Loucy (cell line): ENCODE data around the gene IFT122.

Experiments
- H2AFZ ChIP-seq: fragments of 200-600 bp; sonication (generic); 2 replicates; pipeline ENCODE4 v1.6.0; 2016; ENCODE audit warnings: antibody characterized with exemption, mild to moderate bottlenecking, low read length, moderate library complexity
- H3F3A ChIP-seq: fragments of 200-600 bp; 2 replicates; pipeline ENCODE4 v1.6.0; 2016; ENCODE audit warnings: antibody characterized with exemption, low read depth, mild to moderate bottlenecking
- H3K27me3 ChIP-seq: fragments of 200-600 bp; sonication (generic); 2 replicates; pipeline ENCODE4 v1.6.1; 2014; ENCODE audit warnings: low read length, mild to moderate bottlenecking; ENCODE audit not compliant: insufficient read depth, poor library complexity, severe bottlenecking
- H3K36me3 ChIP-seq: fragments of 200-600 bp; sonication (generic); 2 replicates; pipeline ENCODE4 v1.6.1; 2016; ENCODE audit warnings: low read length; ENCODE audit not compliant: insufficient read depth
- H3K4me1 ChIP-seq: fragments of 200-600 bp; sonication (generic); 2 replicates; pipeline ENCODE4 v1.5.1; 2014; ENCODE audit warnings: low read length, mild to moderate bottlenecking; ENCODE audit not compliant: insufficient read depth, poor library complexity, severe bottlenecking
- H3K4me2 ChIP-seq: fragments of 200-600 bp; sonication (generic); 2 replicates; pipeline ENCODE4 v1.6.0; 2014; ENCODE audit warnings: antibody characterized with exemption, low read length, low read depth, mild to moderate bottlenecking; ENCODE audit not compliant: poor library complexity, severe bottlenecking
- H3K4me3 ChIP-seq: fragments of 200-600 bp; sonication (generic); 2 replicates; pipeline ENCODE4 v1.5.1; 2014; ENCODE audit warnings: low read length, mild to moderate bottlenecking, mixed read lengths; ENCODE audit not compliant: poor library complexity, severe bottlenecking
- H3K79me2 ChIP-seq: fragments of 200-600 bp; sonication (generic); 2 replicates; pipeline ENCODE4 v1.6.1; 2014; ENCODE audit warnings: low read length; ENCODE audit not compliant: insufficient read depth
- H3K9ac ChIP-seq: fragments of 200-600 bp; sonication (generic); 2 replicates; pipeline ENCODE4 v1.6.0; 2014; ENCODE audit warnings: mild to moderate bottlenecking, low read depth, low read length, moderate library complexity; ENCODE audit not compliant: poor library complexity, severe bottlenecking
- H3K9me2 ChIP-seq: fragments of 200-600 bp; sonication (generic); replicated peaks from 2 replicates; pipeline ENCODE4 v1.6.1; 2016; ENCODE audit warnings: low read depth, low read length, mixed read lengths
- H3K9me3 ChIP-seq: fragments of 200-600 bp; sonication (generic); 2 replicates; pipeline ENCODE4 v1.6.1; 2014; ENCODE audit warnings: mild to moderate bottlenecking, antibody characterized with exemption, low read length, low read depth; ENCODE audit not compliant: insufficient read depth
- H4K20me1 ChIP-seq: fragments of 200-600 bp; sonication (generic); 2 replicates; pipeline ENCODE4 v1.6.0; 2014; ENCODE audit warnings: antibody characterized with exemption, low read length, mild to moderate bottlenecking; ENCODE audit not compliant: insufficient read depth, poor library complexity, severe bottlenecking
- EZH2phosphoT487 ChIP-seq: fragments of 200-600 bp; IDR thresholded peaks from 2 replicates; pipeline ENCODE4 v1.6.1; 2018; ENCODE audit warnings: antibody characterized with exemption, mild to moderate bottlenecking, moderate library complexity, borderline replicate concordance
- TF ChIP-seq, protein P1 (sequence below): fragments of 200-600 bp; sonication (generic); conservative IDR thresholded peaks from 2 replicates; pipeline ENCODE4 v1.5.1; 2014; ENCODE audit warnings: mild to moderate bottlenecking, antibody characterized with exemption, low read length

IFT122 gene

DNA sequence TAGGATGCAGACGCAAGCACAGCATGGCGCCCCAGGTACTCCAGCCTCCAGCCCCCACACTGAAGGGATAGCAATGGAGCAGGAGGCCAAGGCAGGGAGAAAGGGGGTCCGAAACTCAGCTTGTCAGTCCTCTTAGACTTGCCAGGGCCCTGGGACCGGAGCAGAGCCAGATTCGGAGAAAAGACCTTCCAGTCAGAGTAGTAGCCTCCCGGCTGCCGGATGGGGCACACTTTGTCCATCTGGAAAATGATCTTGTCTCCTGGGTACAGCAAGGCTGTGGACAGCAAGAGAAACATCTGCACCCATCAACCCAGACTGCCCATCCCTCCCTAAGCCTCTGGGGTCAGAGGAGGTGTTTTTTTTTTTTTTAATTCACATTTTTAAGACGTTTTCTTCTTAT lies 35.9 kb upstream of the IFT122 start:
- H3F3A ChIP-seq, result no peaks in the 10 kb centered on the region
- H3K4me2 ChIP-seq, result no peak overlapping the region
- H3K27me3 ChIP-seq, result no peaks in the 10 kb centered on the region
- peaks cover 1% of the 10 kb centered on the region for H3K79me2 ChIP-seq
- H3K36me3 ChIP-seq, result no peaks in the 10 kb centered on the region
- H2AFZ ChIP-seq, result no peak overlapping the region
- H3K4me1 ChIP-seq, result peaks cover 4% of the 10 kb centered on the region
- H4K20me1 ChIP-seq, result no peaks in the 10 kb centered on the region
- no peak overlapping the region for H3K9ac ChIP-seq
- no peaks in the 10 kb centered on the region for H3K9me2 ChIP-seq
- H3K9me3 ChIP-seq, result no peaks in the 10 kb centered on the region
- no peak overlapping the region for H3K4me3 ChIP-seq
- no peak for TF ChIP-seq EZH2phosphoT487
- TF ChIP-seq, protein P1, sequence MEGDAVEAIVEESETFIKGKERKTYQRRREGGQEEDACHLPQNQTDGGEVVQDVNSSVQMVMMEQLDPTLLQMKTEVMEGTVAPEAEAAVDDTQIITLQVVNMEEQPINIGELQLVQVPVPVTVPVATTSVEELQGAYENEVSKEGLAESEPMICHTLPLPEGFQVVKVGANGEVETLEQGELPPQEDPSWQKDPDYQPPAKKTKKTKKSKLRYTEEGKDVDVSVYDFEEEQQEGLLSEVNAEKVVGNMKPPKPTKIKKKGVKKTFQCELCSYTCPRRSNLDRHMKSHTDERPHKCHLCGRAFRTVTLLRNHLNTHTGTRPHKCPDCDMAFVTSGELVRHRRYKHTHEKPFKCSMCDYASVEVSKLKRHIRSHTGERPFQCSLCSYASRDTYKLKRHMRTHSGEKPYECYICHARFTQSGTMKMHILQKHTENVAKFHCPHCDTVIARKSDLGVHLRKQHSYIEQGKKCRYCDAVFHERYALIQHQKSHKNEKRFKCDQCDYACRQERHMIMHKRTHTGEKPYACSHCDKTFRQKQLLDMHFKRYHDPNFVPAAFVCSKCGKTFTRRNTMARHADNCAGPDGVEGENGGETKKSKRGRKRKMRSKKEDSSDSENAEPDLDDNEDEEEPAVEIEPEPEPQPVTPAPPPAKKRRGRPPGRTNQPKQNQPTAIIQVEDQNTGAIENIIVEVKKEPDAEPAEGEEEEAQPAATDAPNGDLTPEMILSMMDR, result no peak

DNA sequence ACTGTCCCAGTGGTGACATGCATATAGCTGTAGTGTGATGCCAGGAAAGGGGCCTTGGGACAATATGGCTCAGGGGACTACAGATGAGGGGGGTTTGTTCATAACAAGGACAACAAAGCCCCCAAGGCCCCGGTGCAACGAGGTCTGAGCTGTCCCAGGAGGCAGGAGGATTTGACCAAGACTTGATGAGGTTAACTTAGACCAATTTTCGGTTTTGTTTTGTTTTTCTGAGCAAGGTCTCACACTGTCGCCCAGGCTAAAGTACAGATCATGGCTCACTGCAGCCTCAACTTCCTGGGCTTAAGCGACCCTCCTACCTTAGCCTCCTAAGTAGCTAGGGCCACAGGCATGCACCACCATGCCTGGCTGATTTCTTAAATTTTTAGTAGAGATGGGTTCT lies 35.4 kb upstream of the IFT122 start:
- H3K27me3 ChIP-seq, result no peaks in the 10 kb centered on the region
- no peak overlapping the region for H3K4me2 ChIP-seq
- H3K4me1 ChIP-seq, result peaks cover 3% of the 10 kb centered on the region
- TF ChIP-seq, protein P1, result no peak
- TF ChIP-seq EZH2phosphoT487, result no peak
- no peaks in the 10 kb centered on the region for H3K36me3 ChIP-seq
- no peaks in the 10 kb centered on the region for H4K20me1 ChIP-seq
- H3F3A ChIP-seq, result no peaks in the 10 kb centered on the region
- no peaks in the 10 kb centered on the region for H3K79me2 ChIP-seq
- H2AFZ ChIP-seq, result no peak overlapping the region
- H3K4me3 ChIP-seq, result no peak overlapping the region
- H3K9me3 ChIP-seq, result no peaks in the 10 kb centered on the region
- H3K9me2 ChIP-seq, result no peaks in the 10 kb centered on the region
- no peak overlapping the region for H3K9ac ChIP-seq

DNA sequence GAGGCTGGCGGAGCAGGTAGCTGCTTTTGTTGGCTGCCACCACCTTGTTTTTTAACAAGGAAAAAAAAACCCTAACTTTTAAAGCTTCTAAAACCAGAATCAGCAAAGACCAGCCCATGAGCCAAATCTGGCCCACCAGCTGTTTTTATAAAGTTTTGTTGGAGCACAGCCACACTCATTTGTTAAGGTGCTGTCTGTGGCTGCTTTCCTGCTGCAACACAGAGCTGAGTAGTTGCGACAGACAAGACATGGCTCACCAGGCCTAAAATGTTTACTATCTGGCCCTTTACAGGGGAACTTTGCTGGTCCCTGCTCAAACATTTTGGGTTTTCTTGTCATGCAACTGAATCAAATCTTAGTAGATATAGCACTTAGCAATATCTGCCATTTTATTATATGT lies 30.5 kb upstream of the IFT122 start:
- no peak overlapping the region for H2AFZ ChIP-seq

More for the DNA sequence above, 30.5 kb upstream of the IFT122 start:
- Histone ChIP-seq H3K27me3 (no peaks in the 10 kb centered on the region), H3K9me2 (no peaks in the 10 kb centered on the region), H4K20me1 (no peaks in the 10 kb centered on the region), H3K9ac (no peak overlapping the region), H3K36me3 (no peaks in the 10 kb centered on the region), H3K79me2 (no peaks in the 10 kb centered on the region), H3K4me1 (no peaks in the 10 kb centered on the region), H3F3A (no peaks in the 10 kb centered on the region), H3K9me3 (no peaks in the 10 kb centered on the region), H3K4me3 (no peak overlapping the region), H3K4me2 (no peak overlapping the region)
- TF ChIP-seq EZH2phosphoT487, result no peak
- TF ChIP-seq, protein P1, result no peak
